Right lung (tissue), 5 donors: ENCODE data around the gene CMIP. TPM values are rescaled to one million over a fixed set of nuclear protein-coding genes. Genes with fewer than 3 reads are reported as not detected.
A peak's percentile ranks its signal among the peaks of the same experiment; 100 is the strongest.

Experiments used
- DNase-seq, 2 donors: peaks; one replicate each; pipeline ENCODE4 v3.0.0-alpha.2; 2013
- polyA plus RNA-seq, 5 donors: library from polyadenylated mRNA; unstranded; fragments of 120-200 nt; gene quantifications; one replicate each; pipeline versions ENCODE4 v1.2.1 to v1.2.3, GENCODE V29; 2013; ENCODE audit warnings: inconsistent platforms in 1 of 5, low replicate concordance in 1 of 5; ENCODE audit not compliant: insufficient read length in 5 of 5, insufficient read depth in 1 of 5

CMIP gene
- polyA plus RNA-seq, 5 donors = 29.2 to 41.6 (median 35.1) TPM

- no peak for DNase-seq
These were observed 29.7 kb downstream of the CMIP start for GRCh38 chr16:81473969-81474959.

DNA sequence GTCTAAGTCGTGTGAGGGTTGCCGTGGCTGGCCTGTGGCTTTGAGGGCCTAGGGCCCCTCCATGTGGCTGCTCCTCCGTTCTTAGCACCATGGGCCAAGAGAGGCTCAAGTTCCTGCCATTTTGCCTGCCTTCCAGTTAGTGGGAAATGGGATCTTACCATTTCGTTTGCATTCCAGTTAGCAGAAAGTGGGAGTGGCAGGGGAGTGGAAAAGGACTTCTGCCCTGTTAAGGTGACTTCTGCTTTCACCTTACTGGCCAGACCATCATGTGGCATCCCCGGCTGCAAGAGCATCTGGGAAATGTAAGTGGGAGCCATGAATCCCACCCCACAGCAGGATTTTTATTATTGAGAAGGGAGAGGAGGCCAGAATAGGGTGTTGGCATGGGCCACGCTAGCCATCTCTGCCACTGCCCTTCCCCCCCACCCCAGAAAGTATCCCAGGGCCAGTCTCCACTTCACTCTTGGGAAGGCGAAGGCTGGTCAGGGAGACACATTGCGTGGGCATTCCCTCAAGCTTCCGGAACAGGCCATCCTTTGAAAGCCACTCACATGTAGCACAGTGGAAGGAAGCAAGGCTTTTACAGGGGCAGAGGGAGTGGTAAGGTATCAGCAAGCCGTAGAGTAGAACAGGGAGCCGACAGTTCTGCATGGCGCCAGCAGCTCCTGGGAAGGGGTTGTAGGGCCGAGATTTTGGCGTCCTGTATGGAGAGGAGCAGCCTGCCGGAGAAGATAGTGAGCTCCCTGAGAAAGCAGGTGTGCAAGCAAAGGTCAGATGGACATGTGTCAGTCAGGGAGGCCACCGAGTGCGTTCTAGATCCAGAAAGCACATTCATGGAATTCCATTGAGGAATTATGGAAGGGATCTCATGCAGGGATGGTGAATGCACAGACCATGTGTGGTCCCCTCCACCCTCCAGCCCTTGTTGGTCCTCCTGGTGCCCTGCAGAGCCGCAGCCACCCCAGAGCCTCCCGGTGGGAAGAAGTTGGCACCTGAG is 33.4 kb downstream of the CMIP start:
- DNase-seq = no peak

GRCh38 chr16:81478876-81479511 is 34.4 kb downstream of the CMIP start:
- no peak for DNase-seq

DNA sequence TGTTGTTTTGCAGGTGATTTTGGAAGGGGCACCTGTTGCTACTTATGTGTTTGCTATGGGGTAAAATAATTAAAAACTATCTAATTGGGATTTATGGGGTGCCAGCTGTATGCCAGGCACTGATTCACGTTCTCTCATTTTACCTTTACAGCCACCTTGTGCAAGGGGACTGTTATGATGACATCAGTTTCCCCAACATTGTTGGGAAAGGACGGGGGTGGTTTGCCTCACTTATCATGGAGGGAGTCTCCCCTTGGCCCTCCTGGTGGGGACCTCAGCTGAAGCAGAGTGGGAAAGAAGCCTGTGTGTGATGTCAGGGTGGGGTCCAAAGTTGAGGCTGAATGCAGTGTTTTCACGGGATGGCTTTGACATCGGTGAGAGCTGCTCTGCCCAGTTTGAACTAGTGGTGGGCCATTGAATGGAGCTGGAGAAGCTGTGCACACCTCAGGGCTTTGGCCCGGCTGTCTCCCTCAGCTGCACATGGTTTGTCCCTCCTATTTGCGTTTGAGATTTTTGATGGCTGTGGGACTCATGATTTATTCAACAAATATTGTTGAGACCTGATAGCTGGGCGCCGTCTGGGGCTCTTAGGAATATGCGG is 36.1 kb downstream of the CMIP start:
- DNase-seq = no peak

GRCh38 chr16:81481207-81481821 is 36.7 kb downstream of the CMIP start:
- no peak for DNase-seq

DNA sequence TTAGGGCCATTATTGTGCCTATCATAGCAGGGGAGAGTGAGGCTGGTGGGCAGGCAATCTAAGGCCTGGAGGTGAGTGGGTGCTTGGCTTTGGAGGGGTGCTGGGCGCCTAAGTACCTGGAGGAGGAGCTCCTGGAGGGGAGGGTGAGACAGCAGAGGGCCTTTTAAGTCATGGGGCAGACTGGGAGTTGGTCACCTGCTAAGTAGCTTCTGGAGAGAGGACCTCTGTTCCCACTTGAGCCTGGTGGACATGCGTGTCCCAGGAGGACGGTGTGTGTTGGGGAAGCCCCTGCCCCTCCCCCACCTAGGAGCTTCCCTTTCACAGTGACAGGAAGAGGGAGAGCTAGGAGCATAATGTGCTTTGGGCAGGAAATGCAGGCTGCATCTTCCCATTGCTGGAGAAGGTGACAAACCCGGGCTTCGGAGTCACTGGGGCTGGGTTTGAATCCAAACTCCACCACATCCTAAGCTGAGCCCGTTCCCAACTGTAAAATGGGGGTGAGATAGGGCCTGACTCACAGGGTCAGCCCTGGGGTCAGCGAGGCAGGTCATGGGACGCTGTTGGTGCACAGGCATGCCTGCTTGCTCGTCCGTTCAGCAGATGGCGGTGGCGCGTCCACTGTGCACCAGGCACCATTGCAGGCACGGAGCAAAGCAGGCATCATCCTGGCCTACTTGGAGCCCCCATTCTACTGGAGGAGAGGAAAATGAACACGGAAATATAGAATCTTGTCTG is 37.9 kb downstream of the CMIP start:
- DNase-seq = no peak

DNA sequence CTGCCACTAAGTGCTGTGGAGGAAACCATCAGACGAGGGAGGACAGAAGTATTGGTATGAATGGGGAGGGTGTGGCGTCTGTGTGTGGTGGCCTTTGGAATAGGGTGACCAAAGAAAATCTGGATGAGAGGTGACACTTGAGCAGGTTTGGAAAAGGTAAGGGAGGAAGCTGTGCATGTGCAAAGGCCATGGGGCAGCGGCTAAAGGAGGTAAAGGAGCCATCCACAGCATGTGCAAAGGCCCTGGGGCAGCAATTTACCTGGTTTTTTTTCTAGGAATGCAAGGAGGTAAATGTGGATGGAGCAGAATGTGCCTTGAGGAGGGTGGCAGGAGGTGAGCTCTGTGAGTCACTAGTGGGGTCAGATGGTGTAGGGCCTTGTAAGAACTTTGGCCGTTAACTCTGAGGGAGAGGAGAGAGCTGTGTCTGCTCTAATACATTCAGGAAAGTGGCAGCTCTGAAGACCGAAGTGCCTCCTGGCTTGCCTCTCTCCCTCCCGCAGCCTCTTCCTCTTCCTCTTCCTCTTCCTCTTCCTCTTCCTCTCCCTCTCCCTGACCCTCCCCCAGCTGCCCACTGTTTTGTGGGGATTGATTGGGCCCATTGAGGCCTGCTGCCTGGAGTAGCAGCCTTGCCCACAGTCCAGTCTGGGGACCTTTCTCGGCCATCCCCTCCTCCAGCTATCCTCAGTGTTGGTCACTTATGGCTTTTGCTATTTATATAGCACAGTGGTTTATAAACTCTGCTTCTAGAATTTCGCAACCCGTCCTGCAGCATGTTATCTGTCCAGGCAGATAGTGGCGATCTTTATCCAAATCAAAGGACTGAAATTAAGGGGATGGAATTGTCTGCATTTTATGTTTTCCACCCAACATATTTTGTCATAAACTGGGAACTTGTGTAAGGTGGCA is 38.7 kb downstream of the CMIP start:
- DNase-seq = no peak

- no peak for DNase-seq
These were observed 39.5 kb downstream of the CMIP start for GRCh38 chr16:81483970-81484595.

DNA sequence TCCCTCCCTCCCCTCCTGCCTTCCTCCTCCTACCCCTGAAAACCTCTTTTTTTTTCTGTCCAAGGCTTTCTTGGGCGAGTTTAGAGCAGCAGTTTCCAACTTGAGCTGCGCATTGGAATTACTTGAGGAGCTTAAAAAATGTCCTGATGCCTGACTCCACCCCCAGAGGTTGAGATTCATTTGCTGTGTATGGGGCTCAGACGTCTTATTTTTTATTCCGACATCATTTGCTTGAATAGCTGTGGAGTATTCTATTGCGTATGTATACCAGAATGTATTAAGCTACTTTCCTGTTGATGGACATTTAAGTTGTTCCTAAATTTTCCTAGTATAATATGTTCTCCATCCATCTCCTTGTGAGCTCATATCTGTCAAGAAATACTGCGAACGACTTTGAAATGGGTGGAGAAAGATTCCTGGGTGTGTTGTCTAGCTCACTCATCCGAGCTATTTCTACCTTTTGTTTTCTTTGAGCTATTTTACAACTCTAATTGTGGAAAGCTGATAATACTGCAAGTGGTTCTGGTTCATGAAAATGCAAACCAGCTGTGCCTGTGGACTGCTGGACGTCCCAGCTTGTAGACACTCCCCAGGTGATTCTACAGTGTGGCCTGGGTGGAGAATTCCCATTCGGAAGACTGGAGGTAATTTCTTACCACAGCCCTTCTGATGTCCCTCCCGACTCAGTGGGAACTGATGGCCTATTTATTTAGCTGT is 40.5 kb downstream of the CMIP start:
- no peak for DNase-seq

DNA sequence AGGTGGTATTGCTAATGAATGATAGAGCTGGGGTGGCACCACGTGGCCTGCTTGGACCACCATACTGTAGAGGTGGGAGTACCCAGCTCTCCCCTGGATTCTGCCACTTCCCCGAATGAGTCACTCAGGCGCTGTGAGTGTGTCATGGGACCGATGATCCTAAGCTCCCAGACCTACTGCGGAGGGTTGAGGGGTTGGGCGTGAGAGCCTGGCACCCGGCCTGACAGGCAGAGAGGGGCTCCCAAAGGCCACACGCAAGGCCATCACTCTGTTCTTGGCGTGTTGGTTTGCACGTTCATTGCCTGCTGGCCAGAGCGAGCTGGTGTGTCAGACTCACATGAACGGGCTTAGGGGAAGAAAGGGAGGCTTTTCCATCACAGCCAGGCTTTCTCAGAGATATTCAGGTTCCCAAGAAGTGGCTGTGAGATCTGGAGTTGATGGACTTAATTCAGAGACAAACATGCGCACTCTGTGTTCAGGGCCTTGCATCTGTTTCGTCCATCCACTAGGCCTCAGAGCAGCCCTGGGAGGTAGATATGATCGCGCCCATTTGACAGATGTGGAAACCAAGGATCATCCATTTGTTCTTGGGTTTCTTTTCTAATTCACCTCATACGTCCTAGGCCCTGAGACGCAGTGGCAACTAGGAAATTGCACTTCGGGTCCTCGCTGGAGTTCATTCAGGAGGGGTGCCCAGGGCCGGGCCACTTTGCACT is 41.4 kb downstream of the CMIP start:
- DNase-seq = no peak

- DNase-seq = peak; percentile 56
These were observed 42.0 kb downstream of the CMIP start for GRCh38 chr16:81486540-81487061.

GRCh38 chr16:81487301-81487720 is 42.7 kb downstream of the CMIP start:
- DNase-seq = no peak

- no peak for DNase-seq
These were observed 44.2 kb downstream of the CMIP start for GRCh38 chr16:81488687-81489411.

DNA sequence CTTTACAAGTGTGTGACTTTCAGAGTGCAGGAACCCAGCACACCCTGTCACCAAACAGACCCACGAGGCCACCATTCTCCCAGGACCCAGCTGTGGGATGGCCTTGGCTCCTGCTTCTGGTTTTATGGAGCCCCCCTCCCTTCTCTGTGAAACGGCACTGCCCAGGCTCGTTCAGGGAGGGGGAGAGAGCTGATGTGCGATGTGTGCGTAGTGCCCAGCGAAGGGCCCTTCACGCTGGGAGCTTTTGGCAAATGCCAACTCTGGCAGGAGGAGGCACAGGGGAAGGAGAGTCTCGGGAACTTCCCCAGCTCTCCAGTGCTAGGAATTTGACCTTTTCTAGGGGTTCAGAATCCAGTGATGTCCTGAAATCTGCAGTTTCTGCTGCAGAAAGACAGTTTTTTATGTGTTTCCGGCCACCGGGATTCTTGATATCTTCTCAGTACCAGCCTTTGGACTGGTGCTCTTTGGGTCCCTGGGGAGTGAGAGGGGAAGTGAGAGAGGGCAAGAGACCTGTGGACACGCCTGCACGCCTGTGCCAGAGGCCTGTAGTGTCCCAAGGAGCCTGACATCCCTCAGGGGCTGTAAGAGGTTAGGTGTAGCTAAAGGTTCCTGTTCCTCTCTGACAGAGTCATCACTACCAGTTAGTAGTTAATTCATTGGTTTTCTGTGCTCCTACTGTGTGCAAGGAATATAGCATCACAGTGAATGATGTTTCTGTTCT is 45.1 kb downstream of the CMIP start:
- DNase-seq = no peak

- DNase-seq = no peak
These were observed 47.1 kb downstream of the CMIP start for GRCh38 chr16:81491541-81492188.
